IMR-90 (cell line): ENCODE measurements around the gene MRPL58. TPM values are rescaled to one million over a fixed set of nuclear protein-coding genes. Genes with fewer than 3 reads are reported as not detected.

Source experiments
- ATAC-seq: fragments of 200-7000 bp; cut with Tn5 transposase; 2 replicates; pipeline ENCODE4 v1.9.1; 2020; ENCODE audit warnings: low read depth, mild to moderate bottlenecking, moderate library complexity
- BruUV-seq: library from RNA; stranded (reverse); fragments of 400-500 nt; replicated peaks from 2 replicates; lab custom pipeline; 2021; lab: Mats Ljungman, UMichigan
- CTCF ChIA-PET: fragments of 300-600 bp; formaldehyde crosslinking; extraction: SDS; loops from one replicate; lab custom pipeline; 2021; ENCODE audit warnings: antibody characterized with exemption; lab: Yijun Ruan, JAX
- POLR2A ChIA-PET: fragments of 300-600 bp; sonication (Branson Sonifier 250); formaldehyde crosslinking; loops from one replicate; lab custom pipeline; 2022; ENCODE audit warnings: antibody characterized with exemption; ENCODE audit not compliant: unreplicated experiment; lab: Charles Lee
- DNase-seq: peaks from one replicate; pipeline ENCODE4 v3.0.0; 2013
- H2AFZ ChIP-seq: replicated peaks from 2 replicates; pipeline ENCODE3; 2013; ENCODE audit warnings: low read length, mild to moderate bottlenecking; ENCODE audit not compliant: poor library complexity
- H2AK5ac ChIP-seq: 2 replicates; pipeline ENCODE4 v1.6.1; 2013; ENCODE audit warnings: low read depth, low read length, inconsistent platforms
- H2AK9ac ChIP-seq: replicated peaks from 2 replicates; pipeline ENCODE3; 2013; ENCODE audit warnings: mild to moderate bottlenecking, low read depth, low read length, moderate library complexity; ENCODE audit not compliant: poor library complexity
- H2BK120ac ChIP-seq: 2 replicates; pipeline ENCODE4 v1.6.1; 2013; ENCODE audit warnings: low read depth, low read length, inconsistent platforms
- H2BK15ac ChIP-seq: 3 replicates; pipeline ENCODE4 v1.6.1; 2013; ENCODE audit warnings: low read depth, low read length, inconsistent platforms
- H2BK20ac ChIP-seq: 2 replicates; pipeline ENCODE4 v1.6.1; 2013; ENCODE audit warnings: low read depth, mild to moderate bottlenecking, inconsistent platforms, low read length, moderate library complexity
- H2BK5ac ChIP-seq: 2 replicates; pipeline ENCODE4 v1.6.1; 2013; ENCODE audit warnings: mild to moderate bottlenecking, low read depth, low read length, inconsistent platforms; ENCODE audit not compliant: poor library complexity, severe bottlenecking
- H3K14ac ChIP-seq: replicated peaks from 2 replicates; pipeline ENCODE4 v1.6.1; 2013; ENCODE audit warnings: low read depth, low read length, inconsistent platforms
- H3K18ac ChIP-seq: 2 replicates; pipeline ENCODE4 v1.6.1; 2013; ENCODE audit warnings: low read depth, low read length, control low read depth
- H3K23ac ChIP-seq: 2 replicates; pipeline ENCODE4 v1.6.1; 2013; ENCODE audit warnings: low read depth, low read length, inconsistent platforms
- H3K27ac ChIP-seq: 2 replicates; pipeline ENCODE4 v1.5.1; 2013; ENCODE audit warnings: mild to moderate bottlenecking, control low read depth, low read length; ENCODE audit not compliant: insufficient read depth
- H3K27me3 ChIP-seq: 2 replicates; pipeline ENCODE4 v1.6.1; 2013; ENCODE audit warnings: low read length; ENCODE audit not compliant: control insufficient read depth, insufficient read depth
- H3K36me3 ChIP-seq: 2 replicates; pipeline ENCODE4 v1.6.1; 2013; ENCODE audit warnings: low read length, mixed read lengths; ENCODE audit not compliant: control insufficient read depth, insufficient read depth
- H3K4ac ChIP-seq: 2 replicates; pipeline ENCODE4 v1.6.1; 2013; ENCODE audit warnings: low read depth, low read length, inconsistent platforms
- H3K4me1 ChIP-seq: 2 replicates; pipeline ENCODE4 v1.6.1; 2013; ENCODE audit warnings: low read length, mixed read lengths; ENCODE audit not compliant: control insufficient read depth, insufficient read depth
- H3K4me2 ChIP-seq: 2 replicates; pipeline ENCODE4 v1.6.1; 2013; ENCODE audit warnings: low read depth, mild to moderate bottlenecking, control low read depth, low read length, moderate library complexity
- H3K4me3 ChIP-seq: 2 replicates; pipeline ENCODE4 v1.5.1; 2013; ENCODE audit warnings: low read depth, mild to moderate bottlenecking, control low read depth, low read length, moderate library complexity; ENCODE audit not compliant: insufficient read depth
- H3K56ac ChIP-seq: 2 replicates; pipeline ENCODE4 v1.6.1; 2013; ENCODE audit warnings: low read length, inconsistent platforms; ENCODE audit not compliant: insufficient read depth; ENCODE audit errors: extremely low read depth
- H3K79me1 ChIP-seq, 2 experiments: 2 replicates each; pipeline ENCODE4 v1.6.1; 2013; ENCODE audit warnings: low read length in 2 of 2, inconsistent platforms in 1 of 2, low read depth in 1 of 2
- H3K9ac ChIP-seq: 2 replicates; pipeline ENCODE4 v1.6.1; 2013; ENCODE audit warnings: low read depth, low read length, control low read depth
- H3K9me1 ChIP-seq: 2 replicates; pipeline ENCODE4 v1.6.1; 2013; ENCODE audit warnings: low read length, inconsistent platforms; ENCODE audit not compliant: insufficient read depth
- H3K9me3 ChIP-seq: 2 replicates; pipeline ENCODE4 v1.6.1; 2013; ENCODE audit warnings: low read length; ENCODE audit not compliant: control insufficient read depth, insufficient read depth
- H4K20me1 ChIP-seq: 2 replicates; pipeline ENCODE4 v1.6.1; 2013; ENCODE audit warnings: low read length, inconsistent platforms; ENCODE audit not compliant: insufficient read depth
- H4K5ac ChIP-seq: 2 replicates; pipeline ENCODE4 v1.6.1; 2013; ENCODE audit warnings: mild to moderate bottlenecking, low read depth, low read length, control low read depth
- H4K8ac ChIP-seq, 2 experiments: 2 replicates each; pipeline ENCODE4 v1.6.1; 2013; ENCODE audit warnings: low read depth in 2 of 2, low read length in 2 of 2, control low read depth in 1 of 2, inconsistent platforms in 1 of 2
- H4K91ac ChIP-seq: 2 replicates; pipeline ENCODE4 v1.6.1; 2013; ENCODE audit warnings: low read depth, low read length, inconsistent platforms; ENCODE audit not compliant: insufficient read depth
- BHLHE40 ChIP-seq: fragments of 150-350 bp; IDR thresholded peaks from 2 replicates; pipeline ENCODE4 v1.6.1; 2016; ENCODE audit warnings: mild to moderate bottlenecking, low read depth, low read length
- CEBPB ChIP-seq: IDR thresholded peaks from 2 replicates; pipeline ENCODE4 v1.6.1; 2012; ENCODE audit warnings: low read depth, low read length, improper control_type of control experiment
- MAFK ChIP-seq: IDR thresholded peaks from 2 replicates; pipeline ENCODE4 v1.6.1; 2012; ENCODE audit warnings: low read depth, low read length, improper control_type of control experiment
- MAZ ChIP-seq: IDR thresholded peaks from 2 replicates; pipeline ENCODE4 v1.6.1; 2012; ENCODE audit warnings: low read depth, mild to moderate bottlenecking, low read length, improper control_type of control experiment, moderate library complexity, borderline replicate concordance
- MXI1 ChIP-seq: IDR thresholded peaks from 2 replicates; pipeline ENCODE4 v1.6.1; 2012; ENCODE audit warnings: low read depth, mild to moderate bottlenecking, low read length, moderate library complexity, borderline replicate concordance
- NFE2L2 ChIP-seq: fragments of 150-350 bp; IDR thresholded peaks from 2 replicates; pipeline ENCODE4 v1.6.1; 2016; ENCODE audit warnings: low read depth, mild to moderate bottlenecking, low read length
- POLR2A ChIP-seq: IDR thresholded peaks from 2 replicates; pipeline ENCODE4 v1.6.1; 2012; ENCODE audit warnings: mild to moderate bottlenecking, low read depth, low read length
- RFX5 ChIP-seq: IDR thresholded peaks from 2 replicates; pipeline ENCODE4 v1.8.0; 2012; ENCODE audit warnings: low read depth, mild to moderate bottlenecking, low read length, moderate library complexity
- SMC3 ChIP-seq: fragments of 150-350 bp; IDR thresholded peaks from 2 replicates; pipeline ENCODE4 v1.6.1; 2016; ENCODE audit warnings: low read depth, mild to moderate bottlenecking, antibody characterized with exemption, low read length, moderate library complexity
- WGBS, 2 experiments: methylation state at CpG; one replicate each; pipeline versions ENCODE4 v1.1.5 to v1.1.7; 2013; ENCODE audit warnings: missing lambda C conversion rate in 2 of 2; ENCODE audit not compliant: insufficient read length in 1 of 2; ENCODE audit errors: extremely low coverage in 2 of 2; 5-methylcytosine and 5-hydroxymethylcytosine counted together
- dilution Hi-C: fragments of 300-500 bp; cut with HindIII; formaldehyde crosslinking; loops from one replicate; pipeline ENCODE4 v1.14.3; 2018; ENCODE audit warnings: low sequenced_read_pairs; ENCODE audit not compliant: unreplicated experiment
- in situ Hi-C: fragments of 300-500 bp; cut with MboI; formaldehyde crosslinking; loops from 3 replicates; pipeline ENCODE4 v1.14.3; 2019; ENCODE audit warnings: low sequenced_read_pairs, inconsistent platforms, mixed read lengths
- intact Hi-C: fragments of 100-400 bp; cut with micrococcal nuclease; formaldehyde crosslinking; loops from 2 replicates; pipeline ENCODE4 v1.10.0; 2022
- polyA plus RNA-seq, 3 experiments: library from polyadenylated mRNA; depleted of rRNA; stranded (reverse); fragments of >200 nt; gene quantifications; 2 replicates each; pipeline ENCODE4 v1.2.3, GENCODE V29; 2012; ENCODE audit warnings: low replicate concordance in 1 of 3
- total RNA-seq: library from RNA; depleted of rRNA; stranded (reverse); fragments of >200 nt; gene quantifications from 2 replicates; pipeline ENCODE4 v1.2.3, GENCODE V29; 2012
- TF ChIP-seq, protein P1 (sequence below): fragments of 150-350 bp; IDR thresholded peaks from 2 replicates; pipeline ENCODE4 v1.6.1; 2017; ENCODE audit warnings: mild to moderate bottlenecking, antibody characterized with exemption, low read length, low read depth

Gene MRPL58
- total and polyA plus RNA-seq, 2 of the 4 experiments (the other 2 are of a cell fraction): 42.5 to 53.0 TPM

DNA sequence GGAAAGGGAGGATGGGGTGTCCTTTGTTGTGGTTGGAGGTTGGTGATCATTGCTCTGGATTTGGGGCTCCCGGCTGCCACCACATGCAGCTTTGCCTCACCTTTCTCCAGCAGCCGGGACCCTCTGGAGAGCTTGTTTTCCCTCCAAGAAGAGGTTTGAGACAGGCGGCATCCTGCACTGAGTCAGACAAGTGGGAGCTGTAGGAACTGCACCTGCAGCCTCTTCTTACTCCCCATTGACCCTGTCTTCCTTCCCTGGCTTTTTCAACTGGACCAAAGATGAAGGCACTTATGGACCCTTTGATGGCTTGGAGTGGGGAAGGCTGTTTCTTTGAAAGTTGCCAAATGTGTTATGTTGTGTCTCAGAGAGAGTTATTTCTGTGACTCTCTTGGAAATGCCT is 51.2 kb downstream of the MRPL58 start:
- WGBS, 2 experiments: 47% methylated on average over 2 of the region's 3 CpGs; no CpG with 5 or more reads in 1 of the 2 experiments
- H3K9me1 ChIP-seq: 0 out of 2 replicates have a peak, but pooled peaks cover 3% of the 10 kb centered on the region
- H3K27ac ChIP-seq: no peak overlapping the region
- H3K4me1 ChIP-seq: peaks cover 6% of the 10 kb centered on the region; the same call in 1 of the 2 replicates
- TF ChIP-seq MAFK (no peak), POLR2A (no peak), BHLHE40 (no peak), MXI1 (no peak), CEBPB (no peak), NFE2L2 (no peak), MAZ (no peak), RFX5 (no peak), SMC3 (no peak)
- TF ChIP-seq, protein P1, sequence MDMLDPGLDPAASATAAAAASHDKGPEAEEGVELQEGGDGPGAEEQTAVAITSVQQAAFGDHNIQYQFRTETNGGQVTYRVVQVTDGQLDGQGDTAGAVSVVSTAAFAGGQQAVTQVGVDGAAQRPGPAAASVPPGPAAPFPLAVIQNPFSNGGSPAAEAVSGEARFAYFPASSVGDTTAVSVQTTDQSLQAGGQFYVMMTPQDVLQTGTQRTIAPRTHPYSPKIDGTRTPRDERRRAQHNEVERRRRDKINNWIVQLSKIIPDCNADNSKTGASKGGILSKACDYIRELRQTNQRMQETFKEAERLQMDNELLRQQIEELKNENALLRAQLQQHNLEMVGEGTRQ: no peak
- DNase-seq (no peak), ATAC-seq (no peak)
- no peaks in the 10 kb centered on the region for H4K20me1 ChIP-seq
- no peak overlapping the region for H2AFZ ChIP-seq
- no peak overlapping the region for H3K9ac ChIP-seq
- dilution Hi-C loops (no loop called here), intact Hi-C loops (loop anchor here (5.0 to 10.0 kb wide), 2 partner anchors 49 to 141 kb away; partner anchors contain the start of gene NUP85), in situ Hi-C loops (loop anchor here (10.0 to 25.0 kb wide), 2 partner anchors 141 to 349 kb away; partner anchors contain the start of genes GRB2 and NUP85)
- H4K5ac ChIP-seq: no peak overlapping the region
- H4K91ac ChIP-seq: no peak overlapping the region
- H3K36me3 ChIP-seq: peaks cover 46% of the 10 kb centered on the region
- no peak overlapping the region for H2BK120ac ChIP-seq
- no peak overlapping the region for H2AK5ac ChIP-seq
- H2BK20ac ChIP-seq: no peak overlapping the region
- no peak overlapping the region for H3K4me2 ChIP-seq
- H2BK5ac ChIP-seq: no peak overlapping the region
- ChIA-PET CTCF (interaction anchor here (1.1 kb wide), 1 partner anchor 42 kb away, joined by 3 read pairs; no protein-coding TSS in a partner anchor), POLR2A (no interaction called here)
- no peak overlapping the region for H2BK15ac ChIP-seq
- H4K8ac ChIP-seq: no peak overlapping the region
- no peak overlapping the region for H3K23ac ChIP-seq
- H3K14ac ChIP-seq: no peak overlapping the region
- no TSS peak for BruUV-seq
- H3K18ac ChIP-seq: no peak overlapping the region
- H3K4me3 ChIP-seq: no peak overlapping the region
- no peaks in the 10 kb centered on the region for H3K27me3 ChIP-seq
- no peaks in the 10 kb centered on the region for H3K9me3 ChIP-seq
- H3K79me1 ChIP-seq: peaks cover 3 to 5% of the 10 kb centered on the region in 2 experiments; a peak in 3 of 4 replicates
- no peak overlapping the region for H3K4ac ChIP-seq
- no peak overlapping the region for H2AK9ac ChIP-seq
- H3K56ac ChIP-seq: no peak overlapping the region
